Anterior cingulate cortex (tissue), 58 donors: Measurements from ENCODE around the gene PNKD.

Source experiments
- DNase-seq, 58 donors: peaks; one replicate each; lab custom pipeline; 2025; lab: John Stamatoyannopoulos, UW

Gene PNKD

GRCh38 chr2:218269900-218270720 is at the start of gene PNKD, which contains the start of gene AAMP:
Gene PNKD (plus strand): TSS chr2:218270519. CDS start chr2:218270536, 17 bp downstream.
Gene AAMP (minus strand): TSS chr2:218270137. CDS start chr2:218270086, 51 bp downstream.
- DNase-seq = peak; percentile 93 to 100 (median 100)

DNA sequence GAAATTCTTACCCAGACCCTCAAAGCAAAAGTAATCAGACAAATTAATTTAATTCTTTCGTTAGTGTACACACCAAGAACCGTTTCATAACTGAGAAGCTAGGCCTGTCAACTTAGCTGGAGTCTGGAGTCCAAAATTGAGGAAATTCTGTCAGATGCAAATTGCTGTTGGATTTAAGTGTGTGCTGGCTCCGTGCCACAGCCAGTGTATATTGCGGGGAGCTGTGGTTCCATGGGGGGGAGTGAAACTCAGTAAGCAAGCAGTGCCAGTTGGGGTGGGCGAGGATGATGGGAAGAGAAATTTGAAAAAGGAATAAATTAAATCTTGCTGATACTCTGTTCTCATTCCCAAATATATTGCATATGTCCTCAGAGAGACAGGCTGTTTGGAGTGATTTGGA is 49.3 kb upstream of the PNKD start:
- DNase-seq = peak in 24 of 58 donors; percentile 1 to 51 (median 14)

DNA sequence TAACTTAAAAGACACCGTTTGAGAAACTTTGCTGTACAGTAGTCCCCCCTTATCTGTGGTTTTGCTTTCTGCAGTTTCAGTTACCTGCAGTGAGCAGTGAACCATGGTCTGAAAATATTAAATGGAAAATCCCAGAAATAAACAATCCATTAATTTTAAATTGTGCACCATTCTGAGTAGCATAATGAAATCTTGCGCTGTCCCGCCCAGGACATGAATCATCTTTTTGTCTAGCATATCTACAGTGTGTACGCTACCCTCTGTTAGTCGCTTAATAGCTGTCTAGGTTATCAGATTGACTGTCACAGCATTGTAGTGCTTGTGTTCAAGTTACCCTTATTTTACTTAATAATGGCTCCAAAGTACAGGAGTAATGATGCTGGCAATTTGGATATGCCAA is 47.3 kb upstream of the PNKD start:
- DNase-seq = no peak

GRCh38 chr2:218224186-218224585 is 46.1 kb upstream of the PNKD start:
- no peak for DNase-seq

GRCh38 chr2:218226903-218227302 is 43.4 kb upstream of the PNKD start:
- no peak for DNase-seq

- DNase-seq = no peak
Measured at GRCh38 chr2:218228366-218229090, 41.8 kb upstream of the PNKD start.

- no peak for DNase-seq
Measured at GRCh38 chr2:218229239-218229638, 41.1 kb upstream of the PNKD start.

DNA sequence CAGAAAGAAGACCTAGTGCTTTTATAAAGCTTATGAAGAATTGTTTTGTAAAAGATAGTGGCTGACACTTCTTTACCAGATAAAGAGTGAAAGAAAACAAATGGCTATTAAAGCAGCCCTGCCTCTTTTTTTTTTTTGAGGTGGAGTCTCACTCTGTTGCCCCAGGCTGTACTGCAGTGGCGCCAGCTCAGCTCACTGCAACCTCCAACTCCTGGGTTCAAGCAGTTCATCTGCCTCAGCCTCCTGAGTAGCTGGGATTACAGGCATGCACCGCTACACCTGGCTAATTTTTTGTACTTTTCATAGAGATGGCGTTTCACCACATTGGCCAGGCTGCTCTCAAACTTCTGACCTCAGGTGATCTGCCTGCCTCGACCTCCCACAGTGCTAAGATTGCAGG is 40.5 kb upstream of the PNKD start:
- no peak for DNase-seq

- no peak for DNase-seq
Measured at GRCh38 chr2:218230882-218231281, 39.4 kb upstream of the PNKD start.

DNA sequence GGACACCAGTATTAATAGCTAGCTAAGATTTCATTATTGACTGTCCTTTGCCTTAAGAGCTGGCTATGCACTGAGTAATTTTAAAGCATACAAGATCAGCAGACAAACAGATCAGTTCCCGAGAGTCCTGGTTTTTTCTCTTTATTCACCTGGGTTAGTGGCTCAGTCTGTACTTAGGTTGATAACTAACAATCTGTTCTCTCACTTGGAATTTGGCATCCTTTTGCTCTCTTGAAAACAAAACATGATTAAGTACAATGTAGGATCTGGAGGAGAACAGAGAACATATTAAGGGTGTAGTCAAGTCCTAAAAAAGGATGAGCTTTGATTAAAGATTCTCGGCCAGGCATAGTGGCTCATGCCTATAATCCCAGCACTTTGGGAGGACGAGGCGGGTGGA is 36.8 kb upstream of the PNKD start:
- no peak for DNase-seq

- DNase-seq = no peak
Measured at GRCh38 chr2:218234521-218234920, 35.8 kb upstream of the PNKD start.

GRCh38 chr2:218235017-218235416 is 35.3 kb upstream of the PNKD start:
- no peak for DNase-seq

- DNase-seq = no peak
Measured at GRCh38 chr2:218236829-218237228, 33.5 kb upstream of the PNKD start.

- DNase-seq = no peak
Measured at GRCh38 chr2:218238887-218239286, 31.4 kb upstream of the PNKD start.

DNA sequence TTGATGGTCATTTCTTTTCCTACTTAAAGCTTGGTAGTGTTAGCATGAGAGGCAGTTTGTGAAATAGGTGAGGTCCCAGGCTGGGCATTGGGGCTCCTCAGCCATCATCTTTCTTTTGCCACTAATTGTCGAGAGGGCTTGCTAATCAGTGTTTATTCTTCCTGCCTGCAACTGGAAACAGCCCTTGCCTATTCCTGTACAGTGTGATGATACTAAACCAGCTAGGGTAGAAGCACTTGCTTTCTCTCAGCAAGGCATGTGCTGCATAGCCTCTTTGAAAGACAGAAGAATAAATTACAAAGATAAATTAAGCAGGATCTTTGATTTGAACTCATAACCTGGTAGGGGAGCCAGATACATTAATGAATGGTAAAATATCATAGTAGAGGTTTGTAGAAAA is 26.1 kb upstream of the PNKD start:
- DNase-seq = no peak

DNA sequence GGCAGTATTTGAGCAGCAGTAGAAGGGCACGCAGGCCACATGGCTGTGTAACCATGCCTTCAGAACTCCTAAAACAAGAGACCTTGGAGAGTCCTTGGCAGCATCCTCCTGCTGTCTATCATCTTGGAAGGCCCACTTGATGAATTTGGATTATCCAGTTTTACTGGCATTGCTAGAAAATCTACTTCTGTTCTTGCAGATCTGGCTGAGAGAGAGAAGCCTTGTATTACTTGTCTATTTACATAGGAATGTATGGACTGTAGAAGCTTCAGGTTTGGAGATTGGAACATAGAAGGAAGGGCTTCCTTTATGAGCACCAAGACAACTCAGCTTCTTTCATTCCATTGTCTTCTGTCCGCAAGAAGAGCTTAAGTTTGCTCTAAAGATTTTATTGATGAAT is 25.7 kb upstream of the PNKD start:
- DNase-seq = no peak

DNA sequence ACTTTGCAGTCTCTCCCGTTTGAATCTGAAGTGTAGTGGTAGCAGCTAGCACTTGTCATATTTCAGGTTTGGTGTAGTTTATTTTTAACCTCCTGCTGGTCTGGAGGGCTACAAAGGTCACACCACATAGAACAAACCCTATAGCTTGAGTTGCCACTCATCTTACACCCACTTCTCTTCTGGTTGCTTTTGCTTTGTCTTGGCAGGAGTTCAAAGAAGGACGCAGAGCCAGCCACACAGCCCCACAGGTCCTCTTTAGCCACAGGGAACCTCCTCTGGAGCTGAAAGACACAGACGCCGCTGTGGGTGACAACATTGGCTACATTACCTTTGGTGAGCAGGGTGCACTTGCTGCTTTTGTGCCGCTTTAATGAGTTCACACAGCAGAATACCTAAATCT is 25.1 kb upstream of the PNKD start:
- DNase-seq = no peak

- no peak for DNase-seq
Measured at GRCh38 chr2:218249691-218250090, 20.6 kb upstream of the PNKD start.

GRCh38 chr2:218252509-218253231 is 17.6 kb upstream of the PNKD start:
- DNase-seq = peak in 4 of 58 donors; percentile 7 to 40 (median 26)

- DNase-seq = no peak
Measured at GRCh38 chr2:218253232-218253625, 17.1 kb upstream of the PNKD start.

DNA sequence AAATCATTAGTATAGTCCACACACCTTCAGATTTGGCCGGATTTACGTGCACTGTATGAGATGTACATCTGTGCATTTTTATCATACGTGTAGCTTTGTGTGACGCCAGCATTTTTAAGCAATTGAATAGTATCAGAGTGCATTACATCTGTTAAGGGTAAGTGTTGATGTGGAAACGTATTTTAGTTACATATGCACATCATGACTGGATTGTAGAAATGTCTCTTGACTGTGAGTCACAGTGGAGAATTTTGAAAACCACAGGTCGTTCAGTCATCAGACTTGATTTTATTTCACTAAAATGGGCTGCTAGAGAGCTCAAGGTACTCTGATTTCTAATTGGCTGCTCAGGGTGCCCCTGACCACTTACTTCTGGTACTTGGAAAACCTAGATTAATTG is 14.9 kb upstream of the PNKD start:
- DNase-seq = no peak
